ENCODE measurements around the gene ASTN2.

- TF ChIP-seq CTCF (IDR thresholded peaks at IDR 0.05 in 2 of 3, conservative IDR thresholded peaks at IDR 0.05 in 1 of 3; ENCODE audit: insufficient read depth in 2 of 3, low read depth in 1 of 3, low read length in 3 of 3) (no peak), ZSCAN29 (IDR thresholded peaks at IDR 0.05) (no peak), ATF3 (IDR thresholded peaks at IDR 0.05) (no peak), ATF3 (CRISPR knock-in tag; conservative IDR thresholded peaks at IDR 0.05) (no peak), E2F5 (CRISPR knock-in tag; IDR thresholded peaks at IDR 0.05) (no peak), THAP7 (CRISPR knock-in tag; IDR thresholded peaks at IDR 0.05) (no peak), MAX (CRISPR knock-in tag; IDR thresholded peaks at IDR 0.05) (no peak)
These were observed 717.5 kb downstream of the ASTN2 start for GRCh38 chr9:116697362-116697761.

All from K562 (cell line).